HG03432 (cell line): Measurements from ENCODE around the gene VPS35L.

Experiments used
- ATAC-seq: cut with Tn5 transposase; IDR thresholded peaks from one replicate; pipeline ENCODE4 v1.9.1; 2021; ENCODE audit warnings: mild to moderate bottlenecking, moderate library complexity; ENCODE audit not compliant: unreplicated experiment

The VPS35L gene

GRCh38 chr16:19688396-19689024, 133.0 kb downstream of the VPS35L start:
- ATAC-seq: no peak

- ATAC-seq: no peak
These were observed 133.8 kb downstream of the VPS35L start for GRCh38 chr16:19689342-19689741.

- no peak for ATAC-seq
These were observed 134.7 kb downstream of the VPS35L start for GRCh38 chr16:19690196-19690595.

GRCh38 chr16:19691161-19691711, 135.7 kb downstream of the VPS35L start:
- no peak for ATAC-seq

- ATAC-seq: no peak
These were observed 139.5 kb downstream of the VPS35L start for GRCh38 chr16:19694989-19695388.

- no peak for ATAC-seq
These were observed 140.8 kb downstream of the VPS35L start for GRCh38 chr16:19696328-19696727.

- ATAC-seq: no peak
These were observed 141.5 kb downstream of the VPS35L start for GRCh38 chr16:19696961-19697360.

- ATAC-seq: no peak
These were observed 142.3 kb downstream of the VPS35L start for GRCh38 chr16:19697756-19698318.

GRCh38 chr16:19698480-19699465, 143.3 kb downstream of the VPS35L start:
- no peak for ATAC-seq

- ATAC-seq: no peak
These were observed 144.0 kb downstream of the VPS35L start for GRCh38 chr16:19699472-19699871.

- ATAC-seq: no peak
These were observed 144.8 kb downstream of the VPS35L start for GRCh38 chr16:19700319-19700781.

GRCh38 chr16:19701091-19701490, 145.6 kb downstream of the VPS35L start:
- no peak for ATAC-seq

- no peak for ATAC-seq
These were observed 147.8 kb downstream of the VPS35L start for GRCh38 chr16:19703172-19703889.

- ATAC-seq: no peak
These were observed 149.0 kb downstream of the VPS35L start for GRCh38 chr16:19704321-19705145.

- ATAC-seq: no peak
These were observed 149.6 kb downstream of the VPS35L start for GRCh38 chr16:19705146-19705501.

- ATAC-seq: no peak
These were observed 150.3 kb downstream of the VPS35L start for GRCh38 chr16:19705843-19706242.

- no peak for ATAC-seq
These were observed 151.3 kb downstream of the VPS35L start for GRCh38 chr16:19706846-19707245.

GRCh38 chr16:19707569-19708295, 152.2 kb downstream of the VPS35L start:
- no peak for ATAC-seq
